ENCODE results near the gene DNAH10.

- TF ChIP-seq, protein P1, sequence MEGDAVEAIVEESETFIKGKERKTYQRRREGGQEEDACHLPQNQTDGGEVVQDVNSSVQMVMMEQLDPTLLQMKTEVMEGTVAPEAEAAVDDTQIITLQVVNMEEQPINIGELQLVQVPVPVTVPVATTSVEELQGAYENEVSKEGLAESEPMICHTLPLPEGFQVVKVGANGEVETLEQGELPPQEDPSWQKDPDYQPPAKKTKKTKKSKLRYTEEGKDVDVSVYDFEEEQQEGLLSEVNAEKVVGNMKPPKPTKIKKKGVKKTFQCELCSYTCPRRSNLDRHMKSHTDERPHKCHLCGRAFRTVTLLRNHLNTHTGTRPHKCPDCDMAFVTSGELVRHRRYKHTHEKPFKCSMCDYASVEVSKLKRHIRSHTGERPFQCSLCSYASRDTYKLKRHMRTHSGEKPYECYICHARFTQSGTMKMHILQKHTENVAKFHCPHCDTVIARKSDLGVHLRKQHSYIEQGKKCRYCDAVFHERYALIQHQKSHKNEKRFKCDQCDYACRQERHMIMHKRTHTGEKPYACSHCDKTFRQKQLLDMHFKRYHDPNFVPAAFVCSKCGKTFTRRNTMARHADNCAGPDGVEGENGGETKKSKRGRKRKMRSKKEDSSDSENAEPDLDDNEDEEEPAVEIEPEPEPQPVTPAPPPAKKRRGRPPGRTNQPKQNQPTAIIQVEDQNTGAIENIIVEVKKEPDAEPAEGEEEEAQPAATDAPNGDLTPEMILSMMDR (IDR thresholded peaks at IDR 0.05), result no peak
- TF ChIP-seq POLR2AphosphoS5 (IDR thresholded peaks at IDR 0.05; ENCODE audit: low read depth, low read length) (no peak), SIN3A (IDR thresholded peaks at IDR 0.05; ENCODE audit: borderline replicate concordance, insufficient read depth, low read depth, low read length) (no peak), TCF7L2 (IDR thresholded peaks at IDR 0.05; ENCODE audit: low read depth, low read length) (no peak)
- TF ChIP-seq, protein P2, sequence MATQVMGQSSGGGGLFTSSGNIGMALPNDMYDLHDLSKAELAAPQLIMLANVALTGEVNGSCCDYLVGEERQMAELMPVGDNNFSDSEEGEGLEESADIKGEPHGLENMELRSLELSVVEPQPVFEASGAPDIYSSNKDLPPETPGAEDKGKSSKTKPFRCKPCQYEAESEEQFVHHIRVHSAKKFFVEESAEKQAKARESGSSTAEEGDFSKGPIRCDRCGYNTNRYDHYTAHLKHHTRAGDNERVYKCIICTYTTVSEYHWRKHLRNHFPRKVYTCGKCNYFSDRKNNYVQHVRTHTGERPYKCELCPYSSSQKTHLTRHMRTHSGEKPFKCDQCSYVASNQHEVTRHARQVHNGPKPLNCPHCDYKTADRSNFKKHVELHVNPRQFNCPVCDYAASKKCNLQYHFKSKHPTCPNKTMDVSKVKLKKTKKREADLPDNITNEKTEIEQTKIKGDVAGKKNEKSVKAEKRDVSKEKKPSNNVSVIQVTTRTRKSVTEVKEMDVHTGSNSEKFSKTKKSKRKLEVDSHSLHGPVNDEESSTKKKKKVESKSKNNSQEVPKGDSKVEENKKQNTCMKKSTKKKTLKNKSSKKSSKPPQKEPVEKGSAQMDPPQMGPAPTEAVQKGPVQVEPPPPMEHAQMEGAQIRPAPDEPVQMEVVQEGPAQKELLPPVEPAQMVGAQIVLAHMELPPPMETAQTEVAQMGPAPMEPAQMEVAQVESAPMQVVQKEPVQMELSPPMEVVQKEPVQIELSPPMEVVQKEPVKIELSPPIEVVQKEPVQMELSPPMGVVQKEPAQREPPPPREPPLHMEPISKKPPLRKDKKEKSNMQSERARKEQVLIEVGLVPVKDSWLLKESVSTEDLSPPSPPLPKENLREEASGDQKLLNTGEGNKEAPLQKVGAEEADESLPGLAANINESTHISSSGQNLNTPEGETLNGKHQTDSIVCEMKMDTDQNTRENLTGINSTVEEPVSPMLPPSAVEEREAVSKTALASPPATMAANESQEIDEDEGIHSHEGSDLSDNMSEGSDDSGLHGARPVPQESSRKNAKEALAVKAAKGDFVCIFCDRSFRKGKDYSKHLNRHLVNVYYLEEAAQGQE (IDR thresholded peaks at IDR 0.05; ENCODE audit: insufficient read depth in 1 of 2, low read depth in 2 of 2, low read length in 1 of 2), result no peak
Measured at GRCh38 chr12:123748661-123749060, 13.4 kb upstream of the DNAH10 start.
